ENCODE measurements around the gene ARMC12.

The ARMC12 gene

DNA sequence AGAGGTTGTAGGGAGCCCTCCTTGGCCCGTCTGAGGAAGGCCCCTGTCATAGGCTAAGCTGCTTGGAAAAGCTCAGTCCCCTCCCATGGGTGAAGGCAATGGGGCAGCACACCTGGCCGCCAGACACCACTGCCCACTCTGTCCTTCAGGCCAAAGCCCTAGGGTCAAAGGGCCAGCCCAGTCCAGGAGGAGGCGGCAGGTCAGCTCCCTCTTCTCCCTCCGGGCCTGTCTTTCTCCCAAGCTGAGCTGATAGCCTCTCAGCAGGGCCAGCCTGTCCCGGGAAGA is 34.5 kb downstream of the ARMC12 start:
- no peak overlapping the region for H3K4me3 ChIP-seq (IDR thresholded peaks at IDR 0.05; ENCODE audit: insufficient read depth, low read depth, low read length)
- H3K4me1 ChIP-seq (ENCODE audit: low read depth, poor library complexity, severe bottlenecking), result no peaks in the 10 kb centered on the region
- no peak overlapping the region for H3K9ac ChIP-seq
- H2AFZ ChIP-seq (ENCODE audit: low read depth), result no peak overlapping the region
- no peaks in the 10 kb centered on the region for H3K36me3 ChIP-seq (ENCODE audit: insufficient read depth)
- no peak overlapping the region for H3K27ac ChIP-seq
- TF ChIP-seq, protein P1, sequence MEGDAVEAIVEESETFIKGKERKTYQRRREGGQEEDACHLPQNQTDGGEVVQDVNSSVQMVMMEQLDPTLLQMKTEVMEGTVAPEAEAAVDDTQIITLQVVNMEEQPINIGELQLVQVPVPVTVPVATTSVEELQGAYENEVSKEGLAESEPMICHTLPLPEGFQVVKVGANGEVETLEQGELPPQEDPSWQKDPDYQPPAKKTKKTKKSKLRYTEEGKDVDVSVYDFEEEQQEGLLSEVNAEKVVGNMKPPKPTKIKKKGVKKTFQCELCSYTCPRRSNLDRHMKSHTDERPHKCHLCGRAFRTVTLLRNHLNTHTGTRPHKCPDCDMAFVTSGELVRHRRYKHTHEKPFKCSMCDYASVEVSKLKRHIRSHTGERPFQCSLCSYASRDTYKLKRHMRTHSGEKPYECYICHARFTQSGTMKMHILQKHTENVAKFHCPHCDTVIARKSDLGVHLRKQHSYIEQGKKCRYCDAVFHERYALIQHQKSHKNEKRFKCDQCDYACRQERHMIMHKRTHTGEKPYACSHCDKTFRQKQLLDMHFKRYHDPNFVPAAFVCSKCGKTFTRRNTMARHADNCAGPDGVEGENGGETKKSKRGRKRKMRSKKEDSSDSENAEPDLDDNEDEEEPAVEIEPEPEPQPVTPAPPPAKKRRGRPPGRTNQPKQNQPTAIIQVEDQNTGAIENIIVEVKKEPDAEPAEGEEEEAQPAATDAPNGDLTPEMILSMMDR (conservative IDR thresholded peaks at IDR 0.05; ENCODE audit: low read depth, low read length), result no peak
- H4K20me1 ChIP-seq (ENCODE audit: insufficient read depth), result no peaks in the 10 kb centered on the region
- no peak overlapping the region for H3K4me2 ChIP-seq
- H3K27me3 ChIP-seq (ENCODE audit: insufficient read depth, low read depth), result no peaks in the 10 kb centered on the region
- no peaks in the 10 kb centered on the region for H3K79me2 ChIP-seq (ENCODE audit: insufficient read depth, low read depth)

DNA sequence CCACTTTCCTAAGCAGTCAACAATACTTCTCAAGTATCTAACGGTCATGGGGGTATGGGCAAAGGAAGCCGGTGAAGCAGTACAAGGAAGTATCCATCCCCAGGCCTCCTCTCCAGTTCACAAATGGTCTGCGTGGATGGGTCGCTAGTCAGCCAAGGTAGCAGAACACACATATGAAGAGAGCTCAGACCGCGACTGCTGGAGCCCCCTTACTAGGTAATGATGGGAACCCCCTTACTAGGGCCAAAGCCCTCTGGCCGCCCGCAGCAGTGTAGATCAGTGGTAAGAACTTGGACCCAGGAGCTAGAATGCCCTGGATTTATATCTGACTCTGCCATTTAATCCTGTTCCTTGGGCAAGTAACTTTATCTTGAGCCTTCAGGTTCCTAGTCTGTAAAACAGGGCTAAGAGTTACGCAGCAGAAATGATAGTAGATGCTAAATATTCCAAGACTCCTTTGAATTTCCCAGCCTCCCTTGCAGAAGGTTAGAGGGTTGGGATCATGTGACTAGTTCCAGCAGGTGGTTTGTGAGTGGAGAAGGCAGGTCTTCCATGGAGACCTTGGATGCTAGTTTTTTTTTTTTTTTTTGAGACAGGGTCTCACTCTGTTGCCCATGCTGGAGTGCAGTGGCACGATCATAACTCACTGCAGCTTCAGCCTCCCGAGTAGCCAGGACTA is 37.4 kb downstream of the ARMC12 start:
- Histone ChIP-seq H3K79me2 (ENCODE audit: insufficient read depth, low read depth) (no peaks in the 10 kb centered on the region), H3K27me3 (ENCODE audit: insufficient read depth, low read depth) (no peaks in the 10 kb centered on the region), H3K27ac (no peak overlapping the region), H3K4me2 (no peak overlapping the region), H3K36me3 (ENCODE audit: insufficient read depth) (no peaks in the 10 kb centered on the region), H3K4me3 (IDR thresholded peaks at IDR 0.05; ENCODE audit: insufficient read depth, low read depth, low read length) (no peak overlapping the region), H4K20me1 (ENCODE audit: insufficient read depth) (no peaks in the 10 kb centered on the region), H3K4me1 (ENCODE audit: low read depth, poor library complexity, severe bottlenecking) (no peaks in the 10 kb centered on the region), H3K9ac (no peak overlapping the region), H2AFZ (ENCODE audit: low read depth) (no peak overlapping the region)
- TF ChIP-seq, protein P1 (conservative IDR thresholded peaks at IDR 0.05; ENCODE audit: low read depth, low read length), result no peak

DNA sequence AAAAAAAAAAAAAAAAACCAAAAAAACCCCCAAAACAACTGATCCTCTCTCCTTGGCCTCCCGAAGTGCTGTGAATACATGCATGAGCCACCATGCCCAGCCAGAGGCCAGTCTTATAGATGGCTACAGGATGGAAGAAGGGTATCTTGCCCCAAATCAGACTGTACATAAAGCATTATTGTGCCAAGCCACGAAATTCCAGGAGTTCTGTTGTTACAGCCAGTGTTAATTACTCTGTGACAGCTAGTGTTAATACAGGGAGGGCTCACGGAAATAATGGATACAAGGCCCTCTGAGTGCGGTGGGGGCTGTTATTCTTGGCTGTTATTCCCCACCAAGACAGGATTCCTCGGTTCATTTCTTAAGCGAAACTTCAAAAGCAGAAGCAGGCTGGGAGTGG is 38.2 kb downstream of the ARMC12 start:
- Histone ChIP-seq H3K27ac (no peak overlapping the region), H2AFZ (ENCODE audit: low read depth) (no peak overlapping the region), H4K20me1 (ENCODE audit: insufficient read depth) (no peaks in the 10 kb centered on the region), H3K36me3 (ENCODE audit: insufficient read depth) (no peaks in the 10 kb centered on the region), H3K9ac (no peak overlapping the region), H3K4me2 (no peak overlapping the region), H3K4me1 (ENCODE audit: low read depth, poor library complexity, severe bottlenecking) (no peaks in the 10 kb centered on the region), H3K79me2 (ENCODE audit: insufficient read depth, low read depth) (no peaks in the 10 kb centered on the region), H3K4me3 (IDR thresholded peaks at IDR 0.05; ENCODE audit: insufficient read depth, low read depth, low read length) (no peak overlapping the region), H3K27me3 (ENCODE audit: insufficient read depth, low read depth) (no peaks in the 10 kb centered on the region)
- TF ChIP-seq, protein P1 (conservative IDR thresholded peaks at IDR 0.05; ENCODE audit: low read depth, low read length), result no peak

DNA sequence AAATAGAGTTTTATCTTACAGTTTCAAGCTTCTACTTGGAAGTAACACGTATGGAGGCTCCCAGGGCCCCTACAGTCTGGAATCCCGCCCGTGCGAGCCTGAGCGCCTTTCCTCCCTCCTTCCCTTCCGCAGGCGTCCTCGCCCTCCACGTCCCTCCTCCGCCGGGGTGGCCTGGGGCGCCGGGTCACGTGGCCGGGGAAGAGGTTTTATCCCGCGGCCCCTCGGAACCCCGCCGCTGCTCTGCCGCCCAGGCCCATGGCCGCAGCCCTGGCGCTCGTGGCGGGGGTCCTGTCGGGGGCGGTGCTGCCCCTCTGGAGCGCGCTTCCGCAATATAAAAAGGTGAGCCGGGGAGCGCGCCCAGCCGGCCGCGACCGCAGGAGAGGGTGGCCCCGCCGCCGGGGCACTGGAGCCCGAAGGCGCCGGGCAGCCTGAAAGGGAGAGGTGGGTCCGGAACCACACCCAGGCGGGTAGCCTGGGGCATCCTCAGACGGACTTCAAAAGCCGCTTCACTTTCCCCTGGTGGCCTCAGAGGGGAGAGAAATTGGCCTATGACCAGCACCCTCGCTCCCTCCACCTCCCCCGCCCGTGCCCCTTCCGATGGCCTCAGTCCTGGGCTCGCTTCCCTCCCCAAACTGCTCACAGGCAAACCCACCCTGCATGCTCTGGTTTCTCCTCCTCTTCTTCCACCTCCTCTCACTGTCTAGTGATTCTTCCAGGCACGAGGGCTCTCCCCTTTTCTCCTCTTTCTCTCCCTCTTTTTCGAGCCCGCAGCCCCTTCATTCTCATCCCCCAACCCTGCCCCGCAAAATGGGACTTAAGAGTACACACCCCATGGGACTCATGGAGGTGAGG is 39.8 kb downstream of the ARMC12 start, which contains the start of gene CLPSL2:
TSS of gene CLPSL2 (plus strand) at position 235 of the 852 bp plus-strand sequence. CDS start at position 256, 21 bp downstream.
- Histone ChIP-seq H3K9ac (no peak within 1 kb of the TSS), H3K27me3 (ENCODE audit: insufficient read depth, low read depth) (no peaks in the 10 kb centered on the region), H3K4me2 (no peak within 1 kb of the TSS), H3K4me3 (IDR thresholded peaks at IDR 0.05; ENCODE audit: insufficient read depth, low read depth, low read length) (no peak within 1 kb of the TSS), H4K20me1 (ENCODE audit: insufficient read depth) (no peaks in the 10 kb centered on the region), H2AFZ (ENCODE audit: low read depth) (no peak within 1 kb of the TSS), H3K79me2 (ENCODE audit: insufficient read depth, low read depth) (no peaks in the 10 kb centered on the region), H3K27ac (no peak within 1 kb of the TSS), H3K36me3 (ENCODE audit: insufficient read depth) (no peaks in the 10 kb centered on the region), H3K4me1 (ENCODE audit: low read depth, poor library complexity, severe bottlenecking) (no peaks in the 10 kb centered on the region)
- TF ChIP-seq, protein P1 (conservative IDR thresholded peaks at IDR 0.05; ENCODE audit: low read depth, low read length), result no peak
